Epidermal melanocyte (primary cell): ENCODE data around the gene BLVRA.
"Not testable (repeated sequence)": the region's sequence is repeated elsewhere in the genome, so short reads cannot be mapped to it uniquely, and the experiment has no call there.

Experiments
- DNase-seq: peaks from one replicate; pipeline ENCODE4 v3.0.0; 2011; ENCODE audit warnings: low spot score; ENCODE audit not compliant: insufficient read length

BLVRA gene

DNA sequence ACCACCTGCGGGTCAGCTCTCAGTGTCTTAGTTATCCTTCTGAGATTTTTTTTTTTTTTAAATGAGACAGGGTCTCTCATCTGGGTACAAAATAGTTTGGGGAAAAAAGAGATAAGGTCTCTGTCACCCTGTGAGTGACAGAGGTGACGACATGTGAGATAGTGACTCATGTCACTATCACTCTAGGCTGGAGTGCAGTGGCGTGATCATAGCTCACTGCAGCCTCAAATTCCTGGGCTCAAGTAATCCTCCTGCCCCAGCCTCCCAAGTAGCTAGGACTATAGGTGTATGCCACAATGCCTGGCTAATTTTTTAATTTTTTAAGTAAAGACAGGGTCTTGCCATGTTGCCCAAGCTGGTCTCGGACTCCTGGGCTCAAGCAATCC is 10.4 kb downstream of the BLVRA start:
- no peak for DNase-seq

DNA sequence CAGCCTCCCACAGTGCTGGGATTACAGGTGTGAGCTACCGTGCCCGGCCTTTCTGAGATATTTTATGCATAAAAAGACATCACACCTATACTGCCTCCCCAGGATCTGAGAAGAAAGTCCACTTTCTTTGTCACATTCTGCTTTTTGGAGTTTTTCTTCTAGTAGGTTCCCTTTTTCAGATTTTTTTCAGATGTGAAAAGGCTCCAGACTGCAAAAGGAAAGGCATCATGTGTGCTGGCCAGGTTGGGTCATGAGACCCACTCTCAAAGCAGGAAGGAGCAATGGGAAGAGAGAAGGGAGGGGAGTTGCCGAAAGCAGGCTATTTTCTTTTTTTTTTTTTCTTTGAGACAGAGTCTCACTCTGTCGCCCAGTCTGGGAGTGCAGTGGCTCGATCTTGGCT is 10.8 kb downstream of the BLVRA start:
- DNase-seq, result no peak

DNA sequence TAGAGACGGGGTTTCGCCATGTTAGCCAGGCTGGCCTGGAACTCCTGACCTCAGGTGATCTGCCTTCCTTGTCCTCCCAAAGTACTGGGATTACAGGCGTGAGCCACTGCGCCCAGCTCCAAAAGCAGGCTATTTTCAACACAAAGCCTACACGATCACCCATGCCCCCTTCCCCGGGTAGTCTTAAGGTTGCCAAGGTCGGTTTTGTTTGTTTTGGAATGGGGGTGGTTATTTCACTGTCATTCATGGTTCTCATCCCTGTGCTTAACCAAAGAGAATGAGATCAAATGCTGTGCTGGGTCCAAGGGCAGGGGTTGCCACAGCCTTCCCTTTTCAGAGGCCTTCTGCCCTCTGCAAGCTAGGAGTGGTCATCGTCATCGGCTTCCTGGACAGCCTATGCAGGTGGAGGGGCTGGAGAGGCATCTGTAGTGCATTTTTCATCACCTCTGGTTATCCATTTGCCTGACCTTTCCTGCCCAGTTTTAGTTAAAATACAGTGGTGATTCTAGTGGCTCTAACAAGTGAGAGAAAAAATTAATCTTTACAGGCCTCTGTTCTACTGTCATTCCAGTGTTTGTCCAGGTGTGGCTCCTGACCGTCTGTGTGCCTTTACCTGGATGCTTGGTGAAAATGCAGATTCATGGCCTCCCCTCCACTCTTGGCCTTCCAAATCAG is 11.4 kb downstream of the BLVRA start:
- DNase-seq, result no peak

DNA sequence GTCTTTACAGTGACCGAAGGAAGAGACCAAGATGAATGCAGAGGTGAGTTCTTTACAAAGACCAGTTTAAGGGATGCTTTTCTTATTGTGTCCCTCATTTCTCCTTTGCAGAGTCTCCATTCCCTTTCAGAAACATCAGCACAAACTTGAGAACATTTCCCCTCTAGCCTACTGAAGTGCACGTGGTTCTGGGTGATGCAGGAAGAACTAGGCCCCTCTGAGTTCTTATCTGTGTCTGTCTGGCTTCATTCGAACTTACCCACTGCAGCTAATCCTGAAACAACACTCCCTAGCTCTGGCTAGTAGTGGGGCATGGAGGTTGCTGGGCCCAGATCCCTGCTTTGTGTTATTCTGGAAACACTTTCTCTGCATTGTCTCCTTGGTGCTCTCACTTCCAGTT is 12.6 kb downstream of the BLVRA start:
- no peak for DNase-seq

DNA sequence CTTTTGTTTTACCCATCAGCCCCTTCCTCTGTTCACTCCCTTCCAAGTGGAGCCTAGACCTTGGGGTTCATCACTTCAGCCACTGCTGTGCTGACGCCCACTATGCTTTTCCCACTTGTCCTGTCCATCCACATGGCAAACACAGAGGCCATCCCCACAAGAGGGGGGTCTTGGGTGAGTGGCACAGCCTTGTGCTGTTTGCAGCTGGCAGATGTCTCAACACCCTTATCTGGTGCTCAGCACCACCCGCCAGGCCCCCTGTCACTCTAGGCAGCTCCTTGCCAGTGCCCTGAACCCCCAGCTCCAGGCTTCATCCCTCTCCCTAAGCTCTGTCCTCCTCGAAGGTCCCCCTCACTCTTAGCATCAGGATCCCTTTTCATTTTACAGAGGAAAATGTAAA is 13.1 kb downstream of the BLVRA start:
- DNase-seq, result no peak

DNA sequence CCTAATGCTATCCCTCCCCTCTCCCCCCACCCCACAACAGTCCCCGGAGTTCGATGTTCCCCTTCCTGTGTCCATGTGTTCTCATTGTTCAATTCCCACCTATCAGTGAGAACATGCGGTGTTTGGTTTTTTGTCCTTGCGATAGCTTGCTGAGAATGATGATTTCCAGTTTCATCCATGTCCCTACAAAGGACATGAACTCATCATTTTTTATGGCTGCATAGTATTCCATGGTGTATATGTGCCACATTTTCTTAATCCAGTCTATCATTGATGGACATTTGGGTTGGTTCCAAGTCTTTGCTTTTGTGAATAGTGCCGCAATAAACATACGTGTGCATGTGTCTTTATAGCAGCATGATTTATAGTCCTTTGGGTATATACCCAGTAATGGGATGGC is 14.8 kb downstream of the BLVRA start:
- not testable (repeated sequence) for DNase-seq

DNA sequence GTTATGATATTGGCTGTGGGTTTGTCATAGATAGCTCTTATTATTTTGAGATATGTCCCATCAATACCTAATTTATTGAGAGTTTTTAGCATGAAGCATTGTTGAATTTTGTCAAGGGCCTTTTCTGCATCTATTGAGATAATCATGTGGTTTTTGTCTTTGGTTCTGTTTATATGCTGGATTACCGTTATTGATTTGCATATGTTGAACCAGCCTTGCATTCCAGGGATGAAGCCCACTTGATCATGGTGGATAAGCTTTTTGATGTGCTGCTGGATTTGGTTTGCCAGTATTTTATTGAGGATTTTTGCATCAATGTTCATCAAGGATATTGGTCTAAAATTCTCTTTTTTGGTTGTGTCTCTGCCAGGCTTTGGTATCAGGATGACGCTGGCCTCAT is 16.8 kb downstream of the BLVRA start:
- not testable (repeated sequence) for DNase-seq

DNA sequence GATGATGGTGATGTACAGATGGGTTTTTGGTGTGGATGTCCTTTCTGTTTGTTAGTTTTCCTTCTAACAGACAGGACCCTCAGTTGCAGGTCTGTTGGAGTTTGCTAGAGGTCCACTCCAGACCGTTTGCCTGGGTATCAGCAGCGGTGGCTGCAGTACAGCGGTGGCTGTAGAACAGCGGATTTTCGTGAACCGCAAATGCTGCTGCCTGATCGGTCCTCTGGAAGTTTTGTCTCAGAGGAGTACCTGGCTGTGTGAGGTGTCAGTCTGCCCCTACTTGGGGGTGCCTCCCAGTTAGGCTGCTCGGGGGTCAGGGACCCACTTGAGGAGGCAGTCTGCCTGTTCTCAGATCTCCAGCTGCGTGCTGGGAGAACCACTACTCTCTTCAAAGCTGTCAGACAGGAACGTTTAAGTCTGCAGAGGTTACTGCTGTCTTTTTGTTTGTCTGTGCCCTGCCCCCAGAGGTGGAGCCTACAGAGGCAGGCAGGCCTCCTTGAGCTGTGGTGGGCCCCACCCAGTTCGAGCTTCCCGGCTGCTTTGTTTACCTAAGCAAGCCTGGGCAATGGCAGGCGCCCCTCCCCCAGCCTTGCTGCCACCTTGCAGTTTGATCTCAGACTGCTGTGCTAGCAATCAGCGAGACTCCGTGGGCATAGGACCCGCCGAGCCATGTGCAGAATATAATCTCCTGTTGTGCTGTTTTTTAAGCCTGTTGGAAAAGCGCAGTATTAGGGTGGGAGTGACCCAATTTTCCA is 20.0 kb downstream of the BLVRA start:
- not testable (repeated sequence) for DNase-seq

DNA sequence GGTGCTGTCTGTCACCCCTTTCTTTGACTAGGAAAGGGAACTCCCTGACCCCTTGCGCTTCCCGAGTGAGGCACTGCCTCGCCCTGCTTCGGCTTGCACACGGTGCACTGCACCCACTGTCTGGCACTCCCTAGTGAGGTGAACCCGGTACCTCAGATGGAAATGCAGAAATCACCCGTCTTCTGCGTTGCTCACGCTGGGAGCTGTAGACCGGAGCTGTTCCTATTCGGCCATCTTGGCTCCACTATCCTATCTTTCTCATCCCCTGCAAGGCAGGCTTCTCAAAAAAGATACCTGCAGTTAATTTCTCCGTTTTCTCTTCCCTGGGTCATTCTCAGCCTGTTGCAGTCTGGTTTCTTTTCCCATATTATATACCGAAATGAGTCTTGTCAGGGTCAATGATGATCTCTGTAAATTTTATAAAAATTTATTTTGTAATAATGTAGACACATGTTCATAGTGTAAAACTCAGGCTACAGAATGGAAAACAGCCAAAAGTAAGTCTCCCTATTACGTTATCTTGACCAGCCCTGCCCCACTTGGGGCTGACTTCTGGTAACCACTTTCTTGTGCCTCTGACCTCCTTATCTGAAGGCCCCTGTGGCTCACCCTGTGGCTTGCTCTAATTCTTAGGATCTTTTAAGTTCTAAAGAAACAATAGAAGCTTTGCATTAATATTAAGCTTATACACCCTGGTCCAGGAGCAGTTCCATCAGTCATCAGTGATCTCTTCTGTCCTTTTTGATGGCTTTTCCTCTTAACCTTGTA is 20.7 kb downstream of the BLVRA start:
- no peak for DNase-seq

DNA sequence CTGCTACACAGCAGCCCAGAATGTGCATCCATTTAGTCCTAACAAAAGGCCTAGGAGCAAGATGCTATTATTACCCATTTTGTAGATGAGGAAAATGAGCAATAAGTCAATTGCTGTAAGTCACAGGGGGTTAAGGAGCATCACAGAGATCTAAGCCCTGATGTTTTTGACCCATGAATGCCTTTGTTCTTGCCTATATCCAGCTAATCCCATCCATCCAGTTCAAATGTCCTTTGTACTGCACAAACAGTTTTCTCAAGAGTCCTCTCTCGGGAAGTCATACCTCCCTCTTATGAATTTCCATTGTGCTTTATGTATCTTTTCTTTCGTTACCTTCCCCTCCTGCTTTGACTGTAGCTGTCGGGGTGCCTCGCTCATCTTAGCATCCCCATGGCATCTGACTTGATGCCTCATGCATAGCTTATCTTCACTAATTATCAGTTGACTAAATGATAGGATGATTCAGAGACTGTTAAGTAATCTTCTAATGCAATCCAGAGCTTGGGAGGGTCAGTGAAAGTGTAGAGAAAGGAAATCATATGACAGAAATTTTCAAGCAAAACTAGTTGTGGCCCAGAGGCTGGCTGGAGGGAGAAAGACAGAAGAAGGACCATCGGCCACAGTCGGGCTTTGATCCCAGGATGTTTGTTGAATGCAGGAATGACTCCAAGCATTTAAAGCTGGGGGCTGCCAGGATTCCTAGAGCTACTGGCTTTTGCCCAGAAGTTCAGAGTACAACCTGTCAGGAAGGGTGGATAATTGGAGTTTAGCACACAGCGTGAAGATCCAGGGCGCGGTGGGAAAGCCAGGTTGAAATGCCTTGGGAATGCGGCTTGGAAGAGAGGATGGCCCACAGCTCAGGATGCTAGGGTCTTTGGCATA is 23.5 kb downstream of the BLVRA start:
- DNase-seq, result no peak

DNA sequence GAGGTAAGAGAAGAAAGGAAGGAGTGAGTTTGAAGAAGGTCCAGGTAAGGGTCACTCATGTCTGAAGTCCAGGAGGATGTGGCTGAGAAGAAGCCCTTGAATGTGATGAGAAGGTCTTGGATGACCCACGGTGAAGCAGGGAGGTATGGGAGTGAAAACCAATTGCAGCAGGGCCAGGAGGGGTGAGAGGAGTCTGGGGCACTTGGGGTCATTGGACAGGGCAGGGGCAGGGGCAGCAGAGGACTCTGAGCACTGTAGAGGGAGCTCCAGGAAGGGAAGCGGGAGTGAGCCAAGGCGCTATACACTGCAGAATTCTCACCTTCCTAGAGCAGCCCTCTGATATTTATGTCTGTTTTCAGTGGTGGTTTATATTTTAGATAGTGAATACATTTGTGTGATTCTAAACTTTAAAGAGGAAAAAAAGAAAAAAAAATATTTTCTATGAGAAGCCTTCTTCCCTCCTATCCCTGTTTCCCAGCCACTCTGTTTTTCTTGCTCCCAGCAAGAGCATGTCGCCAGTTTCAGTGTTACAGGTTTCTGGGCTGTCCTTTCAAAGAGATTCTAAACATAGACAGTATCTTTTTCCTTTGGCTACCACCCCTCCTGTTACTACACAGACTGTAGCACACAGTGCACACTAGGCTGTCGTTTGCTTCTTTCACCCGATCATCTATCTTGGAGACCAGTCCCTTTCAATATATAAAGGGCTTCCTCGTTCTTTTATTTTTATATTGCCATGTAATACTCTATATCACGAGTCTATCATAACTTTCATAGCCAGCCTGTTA is 24.5 kb downstream of the BLVRA start:
- no peak for DNase-seq

DNA sequence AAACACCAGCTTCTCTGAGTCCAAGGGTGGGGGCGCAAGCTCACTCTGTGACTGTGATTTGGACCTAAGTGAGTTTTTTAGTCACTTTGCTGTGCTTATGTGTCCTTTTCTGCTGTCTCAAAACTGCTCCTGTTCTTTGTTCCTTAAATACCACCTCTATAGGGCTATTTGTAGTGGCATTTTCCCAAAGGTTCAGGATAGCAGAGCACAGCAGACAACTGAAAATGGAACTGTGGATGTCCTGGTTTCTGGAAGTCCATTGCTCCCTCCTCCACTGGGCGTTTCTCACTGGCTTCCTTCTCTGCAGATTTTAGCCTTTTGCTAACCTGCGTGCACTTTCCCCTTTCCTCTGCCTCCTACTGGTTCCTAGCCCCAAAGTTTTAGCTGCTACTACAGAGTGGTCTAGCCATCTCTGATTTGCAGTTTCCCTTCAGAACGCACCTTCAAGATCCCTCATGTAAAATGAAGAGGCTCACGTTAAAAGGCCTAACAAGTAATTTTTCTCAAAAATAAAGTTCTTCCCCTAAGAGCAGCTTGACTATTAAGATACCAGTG is 25.6 kb downstream of the BLVRA start:
- DNase-seq, result no peak

DNA sequence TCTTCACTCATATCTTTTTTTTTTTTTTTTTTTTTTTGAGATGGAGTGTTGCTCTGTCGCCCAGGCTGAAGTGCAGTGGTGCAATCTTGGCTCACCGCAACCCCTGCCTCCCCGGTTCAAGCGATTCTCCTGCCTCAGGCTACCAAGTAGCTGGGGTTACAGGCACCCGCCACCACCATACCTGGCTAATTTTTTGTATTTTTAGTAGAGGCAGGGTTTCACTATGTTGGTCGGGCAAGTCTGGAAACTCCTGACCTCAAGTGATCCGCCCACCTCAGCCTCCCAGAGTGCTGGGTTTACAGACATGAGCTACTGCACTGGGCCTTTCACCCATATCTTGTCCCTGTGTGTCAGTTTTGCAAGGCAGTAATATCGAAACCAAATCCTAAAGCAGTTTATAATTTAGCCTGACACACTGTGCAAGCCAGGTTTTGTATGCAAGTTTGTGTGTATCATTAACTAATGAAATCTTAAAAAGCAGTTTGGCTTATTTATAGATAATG is 26.2 kb downstream of the BLVRA start:
- not testable (repeated sequence) for DNase-seq

DNA sequence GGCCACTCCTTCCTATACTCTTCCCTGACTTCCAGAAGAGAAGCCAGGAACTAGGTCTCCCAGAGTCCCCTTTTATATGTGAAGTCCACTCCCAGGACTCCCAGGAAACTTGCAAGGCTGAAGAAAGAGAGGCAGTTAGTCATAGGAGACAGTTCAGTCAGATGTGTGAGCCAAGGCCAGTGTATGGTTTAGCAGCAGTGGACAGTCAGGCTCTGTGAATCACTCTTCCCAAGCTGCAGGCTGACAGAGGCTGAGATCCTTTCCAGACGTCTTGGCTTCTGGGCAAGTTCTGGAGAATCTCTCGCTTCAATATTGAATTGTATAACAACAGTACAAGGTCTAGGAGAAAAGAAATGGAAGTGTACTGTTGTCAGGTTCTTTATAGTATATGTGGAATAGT is 26.9 kb downstream of the BLVRA start:
- DNase-seq, result peak; percentile 25

DNA sequence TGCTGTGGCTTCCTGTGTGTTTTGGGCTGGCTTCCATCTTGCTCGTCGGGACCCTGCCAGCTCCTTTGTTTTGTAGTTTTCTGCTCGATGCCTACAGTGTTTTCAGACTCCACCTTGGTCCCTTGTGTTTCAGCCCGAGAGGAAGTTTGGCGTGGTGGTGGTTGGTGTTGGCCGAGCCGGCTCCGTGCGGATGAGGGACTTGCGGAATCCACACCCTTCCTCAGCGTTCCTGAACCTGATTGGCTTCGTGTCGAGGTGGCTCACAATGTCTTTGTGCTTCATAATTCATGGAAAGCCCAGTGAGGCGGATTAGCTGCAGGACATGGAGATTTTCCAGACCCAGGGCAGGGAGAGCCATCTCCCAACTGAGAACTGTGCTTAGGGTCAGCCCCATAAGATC is 29.3 kb downstream of the BLVRA start:
- DNase-seq, result no peak

DNA sequence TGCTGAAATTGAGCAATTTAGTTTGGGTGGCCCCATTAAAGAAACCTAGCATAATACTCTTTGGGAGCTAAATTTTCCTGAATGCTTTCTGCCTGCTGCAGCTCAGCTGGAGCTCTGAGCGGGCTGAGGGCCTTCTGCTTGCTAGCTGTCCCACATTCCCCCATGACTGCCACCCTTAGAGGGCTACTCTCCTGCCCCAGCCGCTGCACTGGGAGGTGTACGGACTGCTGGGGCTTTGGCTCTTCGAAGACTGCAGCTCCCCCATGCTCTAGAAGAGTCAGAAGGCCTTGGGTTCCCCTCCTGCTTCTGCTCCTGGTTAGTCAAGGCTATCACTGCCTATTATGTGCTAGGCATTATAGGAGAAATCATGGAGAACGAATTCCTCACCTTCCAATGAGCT is 31.5 kb downstream of the BLVRA start:
- DNase-seq, result no peak

DNA sequence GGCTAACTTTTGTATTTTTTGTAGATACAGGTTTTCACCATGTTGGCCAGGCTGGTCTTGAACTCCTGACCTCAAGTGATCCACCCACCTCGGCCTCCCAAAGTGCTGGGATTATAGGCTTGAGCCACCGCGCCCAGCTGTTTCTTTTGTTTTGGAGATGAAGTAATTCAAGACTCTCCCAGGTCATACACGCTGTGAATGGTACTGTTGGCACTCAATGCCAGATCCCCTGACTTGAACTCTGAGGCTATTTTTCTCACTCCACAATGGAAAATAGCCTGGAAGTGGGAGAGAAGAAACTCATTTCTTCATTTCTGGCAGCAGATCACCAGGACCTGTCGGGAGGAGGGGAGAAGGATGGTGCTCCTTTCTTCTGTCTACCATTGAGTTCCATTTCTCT is 32.4 kb downstream of the BLVRA start:
- no peak for DNase-seq

DNA sequence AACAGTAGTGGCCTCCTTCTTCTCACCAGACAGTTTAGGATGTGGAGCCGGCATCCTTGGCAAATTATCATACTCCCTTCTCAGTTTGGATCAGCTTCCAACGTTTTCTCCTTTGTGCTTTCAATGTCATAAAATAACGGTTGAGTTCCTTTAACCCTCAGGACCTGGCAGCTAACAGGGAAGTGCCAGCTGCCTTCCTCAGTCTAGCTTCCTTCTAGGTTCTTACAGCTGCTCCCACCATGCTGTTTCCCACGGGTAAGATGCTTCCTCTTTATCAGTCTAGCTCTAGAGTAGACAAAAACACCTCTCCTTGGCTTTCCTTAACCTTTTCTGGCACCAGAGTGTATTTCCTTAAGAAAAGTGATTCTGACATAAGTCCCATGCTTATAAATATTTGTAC is 33.2 kb downstream of the BLVRA start:
- DNase-seq, result no peak

DNA sequence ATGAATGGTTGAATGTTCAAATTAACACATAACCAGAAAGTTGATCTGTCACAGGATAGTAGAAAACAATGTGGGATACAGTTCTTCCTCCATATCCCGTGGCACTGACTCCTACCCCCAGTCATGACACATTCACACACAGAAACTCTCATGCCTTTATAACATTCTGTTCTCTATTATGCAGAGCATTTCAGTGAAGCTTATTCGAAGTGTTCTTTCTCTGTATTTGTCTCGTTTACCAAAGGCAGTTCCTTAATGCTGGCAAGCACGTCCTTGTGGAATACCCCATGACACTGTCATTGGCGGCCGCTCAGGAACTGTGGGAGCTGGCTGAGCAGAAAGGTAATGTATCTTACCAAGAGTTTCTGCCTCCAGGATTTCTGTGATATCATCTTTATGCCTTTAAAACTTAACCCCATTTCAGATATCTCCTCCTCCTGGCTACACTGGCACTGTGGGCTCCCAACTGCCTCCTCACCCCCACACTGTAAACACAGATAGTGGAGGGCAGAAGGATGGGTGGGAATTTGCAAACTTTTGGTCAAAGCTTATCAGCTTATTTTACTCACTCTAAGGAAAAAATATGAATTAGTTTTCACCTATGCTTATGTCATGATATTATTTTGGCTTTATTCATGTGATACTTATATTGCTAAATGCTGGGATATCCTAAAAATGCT is 34.1 kb downstream of the BLVRA start:
- peak; percentile 24 for DNase-seq

DNA sequence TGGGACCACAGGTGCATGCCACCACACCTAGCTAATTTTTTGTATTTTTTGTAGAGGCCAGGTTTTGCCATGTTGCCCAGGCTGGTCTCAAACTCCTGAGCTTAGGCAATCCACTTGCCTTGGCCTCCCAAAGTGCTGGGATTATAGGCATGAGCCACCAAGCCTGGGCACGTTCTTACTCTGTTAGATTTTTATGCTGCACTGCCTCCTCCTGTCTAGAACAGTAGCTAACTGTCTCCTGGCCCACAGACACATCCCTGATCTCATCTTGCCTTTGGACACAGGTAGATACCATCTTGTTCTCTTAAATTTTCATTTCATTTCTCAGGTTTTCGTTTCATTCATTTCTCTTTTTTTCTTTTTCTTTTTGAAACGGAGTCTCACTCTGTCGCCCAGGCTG is 41.1 kb downstream of the BLVRA start:
- DNase-seq, result no peak
